Osteoblast (primary cell): Measurements from ENCODE around the gene SOS2. TPM values are rescaled to one million over a fixed set of nuclear protein-coding genes. Genes with fewer than 3 reads are reported as not detected.

Experiments used
- DNase-seq: peaks from one replicate; pipeline ENCODE4 v3.0.0; 2011; ENCODE audit warnings: low spot score, mixed read lengths; ENCODE audit not compliant: insufficient read length; ENCODE audit errors: missing footprints
- H2AFZ ChIP-seq: 2 replicates; pipeline ENCODE4 v1.6.0; 2011; ENCODE audit warnings: mild to moderate bottlenecking, low read length
- H3K27ac ChIP-seq: 2 replicates; pipeline ENCODE4 v1.5.1; 2011; ENCODE audit warnings: mild to moderate bottlenecking, low read depth, low read length, moderate library complexity
- H3K27me3 ChIP-seq: 2 replicates; pipeline ENCODE4 v1.6.0; 2012; ENCODE audit warnings: mild to moderate bottlenecking, control low read depth, inconsistent platforms, low read length, moderate library complexity; ENCODE audit not compliant: insufficient read depth
- H3K36me3 ChIP-seq: 2 replicates; pipeline ENCODE4 v1.5.1; 2011; ENCODE audit warnings: mild to moderate bottlenecking, low read length, control low read depth, moderate library complexity; ENCODE audit not compliant: insufficient read depth
- H3K4me1 ChIP-seq: 2 replicates; pipeline ENCODE4 v1.5.1; 2011; ENCODE audit warnings: mild to moderate bottlenecking, low read length, control low read depth, moderate library complexity; ENCODE audit not compliant: insufficient read depth
- H3K4me2 ChIP-seq: 2 replicates; pipeline ENCODE4 v1.6.0; 2011; ENCODE audit warnings: mild to moderate bottlenecking, low read length; ENCODE audit not compliant: insufficient read depth
- H3K4me3 ChIP-seq: fragments of 200-600 bp; sonication (generic); 3 replicates; pipeline ENCODE4 v1.5.1; 2012; ENCODE audit warnings: mild to moderate bottlenecking, low read length, inconsistent platforms; ENCODE audit not compliant: insufficient read depth
- H3K79me2 ChIP-seq: 2 replicates; pipeline ENCODE4 v1.6.0; 2012; ENCODE audit warnings: mild to moderate bottlenecking, low read length, control low read depth, inconsistent platforms; ENCODE audit not compliant: insufficient read depth
- H3K9me3 ChIP-seq: 2 replicates; pipeline ENCODE4 v1.5.1; 2011; ENCODE audit warnings: low read depth, low read length, control low read depth
- H4K20me1 ChIP-seq: 2 replicates; pipeline ENCODE4 v1.6.0; 2012; ENCODE audit warnings: mild to moderate bottlenecking, low read length, control low read depth; ENCODE audit not compliant: insufficient read depth
- CTCF ChIP-seq: IDR thresholded peaks from 2 replicates; pipeline ENCODE4 v1.5.1; 2011; ENCODE audit warnings: mild to moderate bottlenecking, low read depth, low read length, moderate library complexity; ENCODE audit errors: extremely low read depth
- small RNA-seq: library from RNA; depleted of rRNA; stranded (forward); fragments of <200 nt; gene quantifications from one replicate; pipeline ENCODE3, GENCODE V24; 2012
- total RNA-seq: library from RNA; depleted of rRNA; stranded (reverse); fragments of >200 nt; gene quantifications from 2 replicates; pipeline ENCODE4 v1.2.3, GENCODE V29; 2012

Gene SOS2
- total RNA-seq, 1 donor = 29.7 TPM

DNA sequence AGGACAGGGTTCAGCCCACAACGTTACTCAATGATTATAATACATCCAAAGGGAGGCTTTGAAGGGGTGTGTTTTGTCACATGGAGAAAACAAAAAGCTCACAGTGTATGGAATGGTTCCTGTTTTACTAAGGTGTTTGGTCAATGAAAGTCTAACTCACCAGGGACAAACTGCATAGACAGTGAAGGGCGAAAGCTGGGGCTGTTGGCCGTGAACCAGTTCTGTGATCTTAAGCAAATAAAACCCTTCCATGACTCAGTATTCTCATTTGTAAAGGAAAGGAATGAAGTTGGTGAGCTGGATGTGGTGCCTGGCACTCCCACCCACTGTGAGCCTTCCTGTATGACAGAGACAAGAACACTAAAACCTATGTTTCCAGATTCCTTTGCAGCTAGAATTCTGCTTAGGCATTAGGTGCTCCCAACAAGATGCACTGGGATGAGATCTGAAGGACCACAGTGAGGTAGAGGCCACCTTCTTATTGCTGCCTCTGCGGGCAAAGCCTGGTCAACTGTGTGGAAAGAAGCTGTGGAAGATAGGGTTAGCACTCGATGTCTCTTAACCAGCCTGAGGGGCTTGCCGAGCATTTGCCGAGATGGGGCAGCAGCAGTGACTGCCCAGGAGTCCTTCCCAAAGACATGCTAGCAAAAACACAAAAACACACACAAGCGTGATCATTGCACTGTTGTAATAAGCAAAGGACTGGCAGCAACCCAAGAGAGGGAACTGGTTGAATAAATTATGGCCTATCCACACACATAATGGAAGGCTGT lies 163.5 kb downstream of the SOS2 start:
- H3K27me3 ChIP-seq = no peaks in the 10 kb centered on the region
- no peaks in the 10 kb centered on the region for H3K79me2 ChIP-seq
- no peak for TF ChIP-seq CTCF
- H4K20me1 ChIP-seq = no peaks in the 10 kb centered on the region
- peak overlapping the region; percentile 17 for H2AFZ ChIP-seq
- peak overlapping the region; percentile 10 for H3K4me3 ChIP-seq
- H3K27ac ChIP-seq = peak overlapping the region; percentile 31
- peak overlapping the region; percentile 20 for H3K4me2 ChIP-seq
- no peaks in the 10 kb centered on the region for H3K36me3 ChIP-seq
- peak; percentile 92 for DNase-seq
- no peaks in the 10 kb centered on the region for H3K9me3 ChIP-seq
- H3K4me1 ChIP-seq = peaks cover 15% of the 10 kb centered on the region

Small RNA genes within 50 kb of the gene (small RNA-seq; reads per million reads assigned to genes)
- not detected for gene RF00019

Other genes with a start within 250 kb of the SOS2 start
- gene VCPKMT, start 115.0 kb downstream of the SOS2 start, total RNA-seq = 5.4 and 5.6 TPM in 2 replicates
- gene L2HGDH, start 80.7 kb upstream of the SOS2 start, total RNA-seq = 3.2 and 3.6 TPM in 2 replicates
- 7.2 and 9.4 TPM in 2 replicates for gene DMAC2L, start 80.7 kb upstream of the SOS2 start, total RNA-seq
- gene CDKL1, start 165.3 kb upstream of the SOS2 start, total RNA-seq = 4.7 and 10.5 TPM in 2 replicates